GM21529 (cell line): ENCODE results near the gene MS4A18.
A peak's percentile ranks its signal among the peaks of the same experiment; 100 is the strongest.

Experiments
- ATAC-seq: cut with Tn5 transposase; IDR thresholded peaks from one replicate; pipeline ENCODE4 v1.9.1; 2021; ENCODE audit not compliant: unreplicated experiment

The MS4A18 gene

GRCh38 chr11:60764879-60765278, 40.4 kb downstream of the MS4A18 start:
- peak; percentile 51 for ATAC-seq

GRCh38 chr11:60765355-60765754, 40.8 kb downstream of the MS4A18 start:
- ATAC-seq, result peak; percentile 13

GRCh38 chr11:60766547-60766946, 42.0 kb downstream of the MS4A18 start:
- ATAC-seq, result no peak

- no peak for ATAC-seq
These were observed 42.9 kb downstream of the MS4A18 start for GRCh38 chr11:60767388-60767811.

GRCh38 chr11:60768202-60768601, 43.7 kb downstream of the MS4A18 start:
- ATAC-seq, result no peak

GRCh38 chr11:60769273-60769672, 44.8 kb downstream of the MS4A18 start:
- no peak for ATAC-seq

- no peak for ATAC-seq
These were observed 45.3 kb downstream of the MS4A18 start for GRCh38 chr11:60769811-60770210.

GRCh38 chr11:60771146-60771545, 46.6 kb downstream of the MS4A18 start:
- ATAC-seq, result no peak

GRCh38 chr11:60771879-60772525, 47.5 kb downstream of the MS4A18 start:
- ATAC-seq, result peak; percentile 50

- ATAC-seq, result no peak
These were observed 48.1 kb downstream of the MS4A18 start for GRCh38 chr11:60772666-60773065.

- ATAC-seq, result no peak
These were observed 50.2 kb downstream of the MS4A18 start for GRCh38 chr11:60774726-60775125.

- ATAC-seq, result peak; percentile 74
These were observed 51.0 kb downstream of the MS4A18 start for GRCh38 chr11:60775420-60775961.

- no peak for ATAC-seq
These were observed 51.6 kb downstream of the MS4A18 start for GRCh38 chr11:60776167-60776566.

- no peak for ATAC-seq
These were observed 52.6 kb downstream of the MS4A18 start for GRCh38 chr11:60777106-60777505.

GRCh38 chr11:60777572-60777971, 53.1 kb downstream of the MS4A18 start:
- ATAC-seq, result no peak

GRCh38 chr11:60780065-60780464, 55.5 kb downstream of the MS4A18 start:
- ATAC-seq, result no peak

GRCh38 chr11:60780774-60781173, 56.3 kb downstream of the MS4A18 start:
- no peak for ATAC-seq

GRCh38 chr11:60781286-60781980, 56.9 kb downstream of the MS4A18 start:
- no peak for ATAC-seq

GRCh38 chr11:60781981-60782316, 57.4 kb downstream of the MS4A18 start:
- ATAC-seq, result no peak

- ATAC-seq, result no peak
These were observed 58.0 kb downstream of the MS4A18 start for GRCh38 chr11:60782393-60783140.

GRCh38 chr11:60783141-60783484, 58.6 kb downstream of the MS4A18 start:
- ATAC-seq, result no peak

- ATAC-seq, result no peak
These were observed 59.4 kb downstream of the MS4A18 start for GRCh38 chr11:60783911-60784310.
